OCI-LY7 (cell line): ENCODE results near the gene LRP8. TPM values are rescaled to one million over a fixed set of nuclear protein-coding genes. Genes with fewer than 3 reads are reported as not detected.

Experiments used
- BruUV-seq: library from RNA; stranded (reverse); fragments of 400-500 nt; replicated peaks from 2 replicates; lab custom pipeline; 2021; lab: Mats Ljungman, UMichigan
- CTCF ChIA-PET: fragments of 300-600 bp; sonication (Branson Sonifier 250); formaldehyde crosslinking; loops from one replicate; lab custom pipeline; 2022; ENCODE audit warnings: antibody characterized with exemption; ENCODE audit not compliant: unreplicated experiment; lab: Charles Lee
- POLR2A ChIA-PET: fragments of 300-600 bp; sonication (Branson Sonifier 250); formaldehyde crosslinking; loops from one replicate; lab custom pipeline; 2022; ENCODE audit warnings: antibody characterized with exemption; lab: Charles Lee
- DNase-seq: peaks from one replicate; pipeline ENCODE4 v3.0.0-alpha.2; 2015; ENCODE audit warnings: low spot score
- H2AFZ ChIP-seq: fragments of 200-600 bp; sonication (generic), shearing (Covaris generic); 2 replicates; pipeline ENCODE4 v1.6.1; 2014; ENCODE audit warnings: mild to moderate bottlenecking, antibody characterized with exemption, low read length, moderate library complexity
- H3K27ac ChIP-seq: fragments of 200-600 bp; sonication (generic); 2 replicates; pipeline ENCODE4 v1.5.1; 2014; ENCODE audit warnings: mixed run types, low read depth, mild to moderate bottlenecking, moderate library complexity, low read length, inconsistent platforms; ENCODE audit not compliant: poor library complexity, severe bottlenecking
- H3K36me3 ChIP-seq: fragments of 200-600 bp; sonication (generic); 2 replicates; pipeline ENCODE4 v1.6.1; 2014; ENCODE audit warnings: mild to moderate bottlenecking, antibody characterized with exemption, low read length, moderate library complexity, mixed read lengths; ENCODE audit not compliant: insufficient read depth
- H3K4me1 ChIP-seq: fragments of 200-600 bp; sonication (generic); 2 replicates; pipeline ENCODE4 v1.5.1; 2014; ENCODE audit warnings: mild to moderate bottlenecking, low read length; ENCODE audit not compliant: insufficient read depth, poor library complexity, severe bottlenecking
- H3K4me2 ChIP-seq: fragments of 200-600 bp; sonication (generic); 2 replicates; pipeline ENCODE4 v1.6.1; 2014; ENCODE audit warnings: mild to moderate bottlenecking, low read length
- H3K4me3 ChIP-seq: fragments of 200-600 bp; sonication (generic); 2 replicates; pipeline ENCODE4 v1.5.1; 2014; ENCODE audit warnings: mild to moderate bottlenecking, low read depth, low read length; ENCODE audit not compliant: poor library complexity, severe bottlenecking
- H3K79me2 ChIP-seq: fragments of 200-600 bp; sonication (generic); 2 replicates; pipeline ENCODE4 v1.6.1; 2016; ENCODE audit warnings: low read depth, mild to moderate bottlenecking, low read length, moderate library complexity, mixed read lengths; ENCODE audit not compliant: insufficient read depth
- H3K9me2 ChIP-seq: fragments of 200-600 bp; sonication (generic); 2 replicates; pipeline ENCODE4 v1.6.1; 2016; ENCODE audit warnings: mild to moderate bottlenecking, low read length, mixed read lengths; ENCODE audit not compliant: insufficient read depth
- H3K9me3 ChIP-seq: fragments of 200-600 bp; sonication (generic); 2 replicates; pipeline ENCODE4 v1.6.1; 2014; ENCODE audit warnings: mild to moderate bottlenecking, mixed run types, low read length, mixed read lengths
- H4K20me1 ChIP-seq: fragments of 200-600 bp; sonication (generic); 2 replicates; pipeline ENCODE4 v1.6.1; 2014; ENCODE audit warnings: mild to moderate bottlenecking, antibody characterized with exemption, low read length, moderate library complexity, mixed read lengths; ENCODE audit not compliant: insufficient read depth
- EZH2phosphoT487 ChIP-seq: fragments of 200-600 bp; sonication (generic); IDR thresholded peaks from 2 replicates; pipeline ENCODE4 v1.6.1; 2018; ENCODE audit warnings: low read depth, borderline replicate concordance, mild to moderate bottlenecking, mixed run types, antibody characterized with exemption, low read length, moderate library complexity, mixed read lengths
- intact Hi-C: fragments of 100-400 bp; cut with micrococcal nuclease; formaldehyde crosslinking; loops from one replicate; pipeline ENCODE4 v1.10.0; 2022; ENCODE audit not compliant: unreplicated experiment
- total RNA-seq, 2 experiments: library from RNA; depleted of rRNA in 1 of 2; stranded (reverse); fragments of >200 nt in 1 of 2; shearing (Covaris generic) in 1 of 2; gene quantifications; 2 replicates each; pipeline ENCODE4 v1.2.3, GENCODE V29; 2014 to 2022
- TF ChIP-seq, protein P1 (sequence below): fragments of 200-600 bp; sonication (generic); conservative IDR thresholded peaks from 2 replicates; pipeline ENCODE4 v1.5.1; 2014; ENCODE audit warnings: mild to moderate bottlenecking, antibody characterized with exemption, low read length, moderate library complexity, mixed read lengths

LRP8 gene
- total RNA-seq, 2 experiments from 2014 or later, result 65.6 to 70.0 TPM

DNA sequence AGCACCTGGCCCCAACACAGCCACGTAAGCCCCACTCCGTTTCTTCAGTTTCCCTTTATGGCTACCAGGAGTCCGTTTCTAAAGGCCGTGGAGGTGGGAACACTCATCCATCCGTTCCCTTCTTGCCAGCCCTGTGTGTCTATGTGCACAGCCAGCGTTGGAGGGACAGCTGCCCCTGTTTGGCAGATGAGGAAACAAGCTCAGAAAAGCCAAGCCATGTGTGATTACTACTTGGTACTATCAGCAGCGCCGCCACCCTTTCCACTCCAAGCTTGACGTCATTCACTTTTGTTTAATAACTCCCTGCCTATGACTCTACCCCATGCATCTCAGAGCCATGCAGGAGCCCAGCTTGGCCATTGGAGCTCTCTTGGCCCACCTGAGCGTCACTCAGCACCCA lies 3.5 kb downstream of the LRP8 start:
- Histone ChIP-seq H3K4me1 (peaks cover 22% of the 10 kb centered on the region), H2AFZ (no peak overlapping the region), H3K79me2 (peaks cover 21% of the 10 kb centered on the region; the same call in 1 of the 2 replicates), H3K36me3 (peaks cover 66% of the 10 kb centered on the region), H4K20me1 (peaks cover 20% of the 10 kb centered on the region), H3K9me2 (no peaks in the 10 kb centered on the region), H3K9me3 (no peaks in the 10 kb centered on the region), H3K4me2 (no peak overlapping the region), H3K27ac (no peak overlapping the region), H3K4me3 (no peak overlapping the region)
- ChIA-PET CTCF (no interaction called here), POLR2A (no interaction called here)
- DNase-seq, result no peak
- no TSS peak for BruUV-seq
- TF ChIP-seq, protein P1, sequence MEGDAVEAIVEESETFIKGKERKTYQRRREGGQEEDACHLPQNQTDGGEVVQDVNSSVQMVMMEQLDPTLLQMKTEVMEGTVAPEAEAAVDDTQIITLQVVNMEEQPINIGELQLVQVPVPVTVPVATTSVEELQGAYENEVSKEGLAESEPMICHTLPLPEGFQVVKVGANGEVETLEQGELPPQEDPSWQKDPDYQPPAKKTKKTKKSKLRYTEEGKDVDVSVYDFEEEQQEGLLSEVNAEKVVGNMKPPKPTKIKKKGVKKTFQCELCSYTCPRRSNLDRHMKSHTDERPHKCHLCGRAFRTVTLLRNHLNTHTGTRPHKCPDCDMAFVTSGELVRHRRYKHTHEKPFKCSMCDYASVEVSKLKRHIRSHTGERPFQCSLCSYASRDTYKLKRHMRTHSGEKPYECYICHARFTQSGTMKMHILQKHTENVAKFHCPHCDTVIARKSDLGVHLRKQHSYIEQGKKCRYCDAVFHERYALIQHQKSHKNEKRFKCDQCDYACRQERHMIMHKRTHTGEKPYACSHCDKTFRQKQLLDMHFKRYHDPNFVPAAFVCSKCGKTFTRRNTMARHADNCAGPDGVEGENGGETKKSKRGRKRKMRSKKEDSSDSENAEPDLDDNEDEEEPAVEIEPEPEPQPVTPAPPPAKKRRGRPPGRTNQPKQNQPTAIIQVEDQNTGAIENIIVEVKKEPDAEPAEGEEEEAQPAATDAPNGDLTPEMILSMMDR, result no peak
- TF ChIP-seq EZH2phosphoT487, result no peak
- intact Hi-C loops, result loop anchor here (10.0 kb wide), 1 partner anchor 1270 kb away; the partner anchor contains the start of genes BTF3L4 and TXNDC12

DNA sequence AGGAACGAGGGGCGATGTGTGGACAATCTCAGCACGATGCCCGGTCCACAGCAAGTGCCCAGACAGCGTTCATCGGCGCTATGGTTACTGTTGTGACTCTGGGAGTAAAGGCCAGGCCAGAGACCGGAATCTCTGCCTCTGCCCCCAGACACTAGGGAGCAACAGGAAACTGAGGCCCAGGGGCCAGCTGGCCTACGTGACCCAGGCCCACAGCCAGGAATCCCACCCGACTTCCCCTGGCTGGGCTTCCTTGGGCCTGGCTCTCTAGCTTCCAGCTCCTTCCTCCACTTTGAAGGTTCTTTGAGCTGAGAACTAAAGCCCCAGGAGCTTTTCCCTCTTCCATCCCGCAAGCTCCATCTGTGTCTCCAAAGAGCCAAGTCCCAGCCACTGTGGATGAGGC lies 4.6 kb downstream of the LRP8 start:
- TF ChIP-seq EZH2phosphoT487, result no peak
- TF ChIP-seq, protein P1, result no peak
- Histone ChIP-seq H3K9me2 (no peaks in the 10 kb centered on the region), H3K79me2 (peaks cover 21% of the 10 kb centered on the region; the same call in 1 of the 2 replicates), H3K9me3 (no peaks in the 10 kb centered on the region), H3K4me3 (no peak overlapping the region), H2AFZ (no peak overlapping the region), H3K27ac (no peak overlapping the region), H3K4me1 (peaks cover 13% of the 10 kb centered on the region), H4K20me1 (peaks cover 20% of the 10 kb centered on the region), H3K36me3 (peaks cover 76% of the 10 kb centered on the region), H3K4me2 (no peak overlapping the region)
- CTCF ChIA-PET, result no interaction called here
- DNase-seq, result no peak
- no TSS peak for BruUV-seq
- POLR2A ChIA-PET, result no interaction called here
- intact Hi-C loops, result loop anchor here (10.0 kb wide), 1 partner anchor 1269 kb away; the partner anchor contains the start of genes BTF3L4 and TXNDC12
